GM04504 (cell line): ENCODE results near the gene CSNK2A2.
A peak's percentile ranks its signal among the peaks of the same experiment; 100 is the strongest.

Experiments
- DNase-seq: peaks from one replicate; pipeline ENCODE4 v3.0.0-alpha.2; 2012; ENCODE audit warnings: low read depth

The CSNK2A2 gene

DNA sequence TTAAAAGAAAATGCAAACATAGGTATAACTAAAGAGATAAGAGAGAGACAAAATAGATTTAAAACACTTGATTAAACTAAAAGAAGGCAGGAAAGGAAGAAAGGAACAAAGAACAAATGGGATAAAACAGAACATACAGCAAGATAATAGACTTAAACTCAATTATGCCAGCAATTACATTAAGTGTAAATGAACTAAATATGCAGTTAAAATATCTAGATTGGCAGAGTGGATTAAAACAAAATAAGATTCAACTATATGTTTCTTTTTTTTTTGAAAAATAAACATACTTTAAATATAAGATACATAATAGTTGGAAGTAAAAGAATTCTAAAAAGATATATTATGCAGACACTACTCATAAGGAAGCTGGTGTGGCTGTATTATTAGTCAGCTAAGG is 59.1 kb downstream of the CSNK2A2 start:
- no peak for DNase-seq

- DNase-seq, result no peak
These were observed 60.3 kb downstream of the CSNK2A2 start for GRCh38 chr16:58137581-58137980.

GRCh38 chr16:58129097-58129936 is 68.6 kb downstream of the CSNK2A2 start, which contains the start of gene CFAP20:
TSS of gene CFAP20 (minus strand) at chr16:58129381. CDS start at chr16:58129115, 266 bp downstream.
- peak; percentile 99 for DNase-seq

GRCh38 chr16:58128711-58129096 is 69.2 kb downstream of the CSNK2A2 start:
- DNase-seq, result no peak

DNA sequence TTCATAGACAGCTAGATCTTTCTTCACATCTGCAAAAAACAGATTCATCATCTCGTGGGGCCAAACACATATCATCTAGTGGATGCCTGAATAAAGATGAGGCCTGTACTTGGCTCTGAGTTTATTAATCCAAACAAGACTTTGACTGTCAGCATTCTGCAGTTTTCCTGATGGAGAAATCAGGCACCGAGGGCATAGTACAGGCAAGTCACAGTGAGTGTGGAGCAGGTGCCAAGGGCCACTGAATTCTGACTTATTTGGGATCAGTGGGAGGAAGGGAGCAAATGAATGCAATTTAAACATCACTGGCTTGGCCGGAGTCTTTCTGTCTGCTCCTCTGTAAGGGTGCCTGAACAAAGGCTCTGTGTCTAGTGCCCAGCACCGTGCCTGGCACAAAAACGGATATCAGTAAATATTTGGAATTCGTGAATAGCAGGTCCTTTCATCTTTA is 69.7 kb downstream of the CSNK2A2 start:
- DNase-seq, result no peak

- DNase-seq, result no peak
These were observed 70.3 kb downstream of the CSNK2A2 start for GRCh38 chr16:58127634-58128033.

GRCh38 chr16:58127033-58127556 is 70.8 kb downstream of the CSNK2A2 start:
- peak; percentile 46 for DNase-seq

DNA sequence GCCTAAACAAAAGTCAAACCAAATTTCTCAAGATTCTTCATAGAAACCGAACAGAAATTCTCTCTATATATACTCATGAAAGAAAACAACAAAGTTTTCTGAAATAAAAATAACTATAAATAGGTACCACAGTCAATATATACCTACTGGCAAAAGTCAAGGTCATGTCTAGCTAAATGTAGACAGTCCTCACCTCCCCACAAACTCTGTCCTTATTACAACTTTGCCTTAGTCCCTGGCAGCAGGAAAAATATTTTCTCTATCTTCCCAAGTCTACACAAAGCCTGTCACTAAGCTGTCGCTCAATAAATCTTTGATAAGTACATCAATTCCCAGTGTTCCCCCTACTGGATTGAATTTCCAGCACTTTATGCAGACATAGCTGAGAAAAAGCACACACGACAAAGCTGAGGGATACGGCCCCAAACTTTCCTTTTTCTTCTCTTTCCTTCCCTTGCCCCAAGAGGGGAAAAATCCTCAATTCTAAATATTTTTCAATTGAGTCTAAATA is 71.4 kb downstream of the CSNK2A2 start:
- no peak for DNase-seq

- no peak for DNase-seq
These were observed 72.0 kb downstream of the CSNK2A2 start for GRCh38 chr16:58125781-58126335.

- no peak for DNase-seq
These were observed 72.9 kb downstream of the CSNK2A2 start for GRCh38 chr16:58125041-58125440.

DNA sequence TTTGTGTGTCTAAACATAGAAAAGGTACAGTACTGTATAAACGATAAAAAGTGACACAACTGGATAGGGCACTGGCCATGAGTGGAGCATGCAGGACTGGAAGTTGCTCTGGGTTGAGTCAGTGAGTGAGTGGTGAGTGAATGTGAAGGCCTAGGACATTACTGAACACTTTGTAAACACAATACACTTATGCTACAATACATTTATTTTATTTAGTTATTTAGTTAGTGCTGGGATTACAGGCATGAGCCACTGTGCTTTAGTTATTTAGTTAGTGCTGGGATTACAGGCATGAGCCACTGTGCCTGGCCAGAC is 73.3 kb downstream of the CSNK2A2 start:
- DNase-seq, result no peak

DNA sequence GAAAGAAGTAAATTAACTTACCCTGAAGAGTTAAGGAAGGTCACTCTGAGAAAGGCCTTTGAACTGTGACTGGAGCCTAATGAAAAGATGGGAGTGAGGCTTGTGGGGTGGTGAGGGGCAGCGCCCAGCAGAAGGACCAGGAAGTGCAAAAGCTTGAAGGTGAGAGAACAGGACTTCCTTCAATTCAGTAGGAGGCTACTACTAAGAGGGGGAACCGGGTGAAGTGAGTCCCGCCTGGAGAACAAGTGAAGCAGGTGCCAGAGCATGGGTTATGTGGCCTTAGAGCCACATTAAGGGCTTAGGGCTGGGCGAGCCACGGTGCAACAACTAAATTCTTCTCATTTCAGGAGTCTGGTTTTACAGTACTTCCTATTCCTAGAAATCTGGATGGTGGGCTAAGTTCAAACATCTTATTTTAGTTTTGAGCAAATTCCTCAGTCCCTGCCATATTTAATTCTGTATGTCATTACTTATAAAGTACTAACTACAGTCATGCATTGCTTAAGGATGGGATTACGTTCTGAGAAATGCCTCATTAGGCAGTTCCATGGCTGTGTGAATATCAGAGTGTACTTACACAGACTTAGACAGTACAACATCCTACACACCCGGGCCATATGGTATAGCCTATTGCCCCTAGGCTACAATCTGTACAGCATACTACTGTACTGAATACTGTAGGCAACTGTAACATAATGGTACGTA is 73.9 kb downstream of the CSNK2A2 start:
- no peak for DNase-seq

DNA sequence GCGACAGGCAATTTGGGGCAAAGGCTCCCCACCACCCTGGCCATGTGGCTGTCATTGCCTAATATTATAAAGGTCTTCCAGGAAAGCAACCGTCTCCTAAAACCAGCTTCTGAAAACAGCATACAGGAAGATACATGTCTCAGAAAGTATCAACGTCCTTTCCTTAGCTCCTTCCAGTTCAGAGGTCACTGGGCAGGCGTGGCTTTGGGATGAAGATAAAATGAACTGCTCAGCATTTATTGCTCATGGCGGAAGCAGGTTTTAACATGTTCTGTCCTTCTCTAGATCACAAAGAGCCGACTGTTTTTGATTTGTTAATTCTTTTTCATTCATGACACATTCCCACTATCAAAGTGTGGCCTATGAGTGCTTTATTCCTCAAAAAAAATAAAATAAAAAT is 76.8 kb downstream of the CSNK2A2 start:
- no peak for DNase-seq

DNA sequence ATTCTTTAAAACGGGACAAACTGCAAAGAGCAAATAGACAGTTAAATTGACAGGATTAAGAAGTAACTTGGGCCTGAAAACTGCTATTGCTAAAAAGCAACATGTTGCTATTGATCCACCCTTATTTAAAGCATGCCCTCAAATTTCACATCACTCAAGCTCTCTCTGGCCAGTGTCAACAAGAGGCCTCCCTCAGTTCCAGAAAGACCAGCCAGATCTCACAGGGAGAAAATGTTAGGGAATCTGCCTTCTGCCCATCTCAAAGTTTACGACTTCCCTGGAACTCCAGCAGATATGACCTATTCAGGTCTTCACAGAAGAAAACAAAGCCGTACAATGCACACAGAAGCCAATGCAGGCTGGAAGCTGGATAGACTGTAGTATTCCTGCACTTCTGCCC is 77.7 kb downstream of the CSNK2A2 start:
- no peak for DNase-seq

DNA sequence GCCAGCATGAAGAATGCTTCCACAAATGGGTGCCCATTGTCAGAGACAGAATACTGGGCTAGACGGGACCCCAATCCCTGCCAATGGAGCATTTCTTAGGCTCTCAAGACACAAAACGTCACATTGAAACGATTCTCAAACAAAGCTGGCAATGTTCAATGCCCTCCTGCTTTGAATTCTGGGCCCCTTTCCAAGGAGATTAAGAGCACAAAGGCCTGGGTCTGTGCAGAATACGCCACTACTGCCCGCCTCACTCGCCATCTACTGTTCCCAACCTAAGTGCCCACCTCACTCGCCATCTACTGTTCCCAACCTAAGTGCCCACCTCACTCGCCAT is 78.4 kb downstream of the CSNK2A2 start:
- DNase-seq, result no peak

GRCh38 chr16:58118801-58119508 is 79.0 kb downstream of the CSNK2A2 start:
- no peak for DNase-seq

DNA sequence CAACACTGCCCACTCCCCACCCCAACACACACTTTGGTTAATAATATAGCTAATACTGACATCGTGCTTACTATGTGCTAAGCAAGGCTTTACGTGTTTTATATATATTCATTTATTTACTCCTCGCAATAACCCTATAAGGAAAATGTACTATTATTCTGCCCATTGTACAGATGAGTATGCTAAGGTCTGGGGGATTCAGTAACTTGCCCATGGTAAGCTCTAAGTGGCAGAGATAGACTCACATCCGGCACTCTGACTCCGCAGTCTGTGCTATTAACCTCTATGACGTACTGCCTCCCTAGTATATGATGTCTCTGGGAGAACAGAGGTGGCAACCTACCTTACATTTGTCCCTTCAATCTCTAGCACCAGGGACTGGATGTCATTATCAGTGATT is 81.4 kb downstream of the CSNK2A2 start:
- no peak for DNase-seq

- no peak for DNase-seq
These were observed 81.8 kb downstream of the CSNK2A2 start for GRCh38 chr16:58116081-58116480.

DNA sequence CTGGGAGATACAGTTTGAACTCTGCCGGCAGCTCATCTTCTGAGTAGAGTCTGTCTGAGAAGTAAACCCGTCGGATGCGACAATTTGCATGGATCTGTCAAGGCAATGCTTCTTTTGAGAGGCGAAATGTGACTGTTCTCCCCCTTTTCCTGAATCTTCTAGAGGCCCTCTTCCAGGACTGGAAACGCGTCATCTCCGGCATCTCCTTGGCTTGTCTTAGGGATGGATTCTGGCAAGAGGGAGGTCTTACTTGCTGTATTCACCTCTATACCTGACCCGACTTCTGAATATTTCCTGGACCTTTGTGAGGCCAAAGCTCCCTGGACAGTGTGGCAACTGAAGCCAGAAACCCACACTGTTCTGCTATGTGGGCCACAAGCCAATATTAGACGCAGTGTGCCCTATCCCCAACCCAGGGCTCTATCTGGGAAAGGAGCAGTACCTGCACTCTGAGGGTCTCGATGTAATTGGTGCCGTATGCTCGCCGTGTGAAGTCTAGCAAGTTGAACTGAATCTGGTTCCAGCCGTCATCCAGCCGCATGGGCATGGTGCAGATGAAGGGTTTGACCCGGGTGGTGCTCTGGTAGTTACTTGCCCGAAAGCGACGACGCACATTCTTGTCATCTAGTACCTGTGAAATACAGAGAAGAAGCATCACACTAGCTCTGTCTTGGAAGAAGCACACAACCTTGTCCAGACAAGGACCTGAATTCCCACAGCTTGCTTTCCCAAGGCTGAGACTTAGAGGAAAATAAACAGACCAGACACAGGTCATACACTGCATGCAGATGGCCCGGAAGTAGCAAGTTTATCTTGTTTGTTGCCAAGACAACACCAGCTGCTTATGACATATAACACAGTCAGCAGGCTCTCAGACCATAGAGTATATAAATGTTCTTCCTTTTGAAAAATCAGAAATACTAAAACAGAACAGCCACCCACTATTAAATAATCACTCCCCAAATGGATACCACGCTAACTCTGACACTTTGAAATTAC is 82.8 kb downstream of the CSNK2A2 start:
- DNase-seq, result no peak

DNA sequence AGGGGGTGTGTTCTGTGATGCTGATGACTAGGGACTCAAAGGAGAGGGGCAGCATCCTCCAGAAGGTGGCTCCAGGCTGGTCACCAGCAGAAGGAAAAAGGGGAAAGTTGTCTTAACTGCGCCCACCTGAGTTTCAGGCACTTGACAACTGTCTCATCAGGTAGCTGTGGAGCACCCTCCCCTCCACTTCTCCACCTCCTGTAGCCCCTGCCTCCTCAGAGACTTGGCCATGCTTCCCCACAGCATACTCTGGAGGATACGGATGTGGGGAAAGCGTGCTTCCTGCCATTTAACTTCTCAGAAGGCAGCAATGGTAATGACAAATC is 86.6 kb downstream of the CSNK2A2 start:
- DNase-seq, result no peak
